GM23338 (cell line): ENCODE data around the gene COL4A1. TPM values are rescaled to one million over a fixed set of nuclear protein-coding genes. Genes with fewer than 3 reads are reported as not detected.

ENCODE experiments used
- ATAC-seq: fragments of 200-7000 bp; cut with Tn5 transposase; 3 replicates; pipeline ENCODE4 v1.9.1; 2020
- DNase-seq: peaks from one replicate; pipeline ENCODE4 v3.0.0-alpha.2; 2015; ENCODE audit warnings: low spot score
- H2AFZ ChIP-seq: fragments of 200-600 bp; sonication (generic); 2 replicates; pipeline ENCODE4 v1.8.0; 2016; ENCODE audit warnings: antibody characterized with exemption, mild to moderate bottlenecking, moderate library complexity
- H3F3A ChIP-seq: fragments of 200-600 bp; sonication (generic); replicated peaks from 2 replicates; pipeline ENCODE4 v1.8.0; 2017; ENCODE audit warnings: antibody characterized with exemption, mixed run types, low read depth
- H3K27ac ChIP-seq: fragments of 200-600 bp; sonication (generic); 2 replicates; pipeline ENCODE4 v1.6.1; 2016; ENCODE audit warnings: low read depth
- H3K27me3 ChIP-seq: fragments of 200-600 bp; sonication (generic); 2 replicates; pipeline ENCODE4 v1.8.0; 2016; ENCODE audit warnings: mild to moderate bottlenecking, mixed run types, moderate library complexity; ENCODE audit not compliant: insufficient read depth
- H3K36me3 ChIP-seq: fragments of 200-600 bp; sonication (generic); 2 replicates; pipeline ENCODE4 v1.8.0; 2016; ENCODE audit warnings: mild to moderate bottlenecking; ENCODE audit not compliant: insufficient read depth
- H3K4me1 ChIP-seq: fragments of 200-600 bp; sonication (generic); 2 replicates; pipeline ENCODE4 v1.8.0; 2016; ENCODE audit warnings: mild to moderate bottlenecking, moderate library complexity; ENCODE audit not compliant: insufficient read depth
- H3K4me2 ChIP-seq: fragments of 200-600 bp; sonication (generic); 2 replicates; pipeline ENCODE4 v1.7.1; 2017; ENCODE audit warnings: mixed run types
- H3K4me3 ChIP-seq: fragments of 200-600 bp; sonication (generic); 2 replicates; pipeline ENCODE4 v1.6.1; 2016; ENCODE audit warnings: mixed run types
- H3K79me2 ChIP-seq: fragments of 200-600 bp; sonication (generic); replicated peaks from 2 replicates; pipeline ENCODE4 v1.8.0; 2017; ENCODE audit warnings: mild to moderate bottlenecking; ENCODE audit not compliant: insufficient read depth
- H3K9me2 ChIP-seq: fragments of 200-600 bp; sonication (generic); 2 replicates; pipeline ENCODE4 v1.8.0; 2017; ENCODE audit not compliant: insufficient read depth
- H4K20me1 ChIP-seq: fragments of 200-600 bp; sonication (generic); replicated peaks from 2 replicates; pipeline ENCODE4 v1.8.0; 2017; ENCODE audit warnings: mild to moderate bottlenecking; ENCODE audit not compliant: insufficient read depth
- H3K27ac Mint-ChIP-seq: 2 replicates; pipeline ENCODE4 v1.8.0; 2020; ENCODE audit warnings: inconsistent platforms, mild to moderate bottlenecking, moderate library complexity, mixed read lengths
- H3K27me3 Mint-ChIP-seq: 3 replicates; pipeline ENCODE4 v1.8.0; 2022; ENCODE audit warnings: low read depth, mild to moderate bottlenecking, moderate library complexity, mixed read lengths, inconsistent platforms; ENCODE audit not compliant: insufficient read depth, poor library complexity
- H3K36me3 Mint-ChIP-seq: 3 replicates; pipeline ENCODE4 v1.8.0; 2021; ENCODE audit warnings: low read depth, mild to moderate bottlenecking, inconsistent platforms, moderate library complexity, mixed read lengths
- H3K4me1 Mint-ChIP-seq: 3 replicates; pipeline ENCODE4 v1.8.0; 2020; ENCODE audit warnings: mild to moderate bottlenecking, inconsistent platforms, mixed read lengths
- H3K4me3 Mint-ChIP-seq: 3 replicates; pipeline ENCODE4 v1.8.0; 2021; ENCODE audit warnings: moderate library complexity, mild to moderate bottlenecking, inconsistent platforms, mixed read lengths
- H3K9me3 Mint-ChIP-seq: 3 replicates; pipeline ENCODE4 v1.8.0; 2020; ENCODE audit warnings: moderate library complexity, mild to moderate bottlenecking, inconsistent platforms, mixed read lengths
- CREB1 ChIP-seq: fragments of 250-450 bp; sonication (Bioruptor Pico); IDR thresholded peaks from 2 replicates; pipeline ENCODE4 v1.5.0; 2020; ENCODE audit warnings: low read depth, mild to moderate bottlenecking, moderate library complexity
- ETS1 ChIP-seq: IDR thresholded peaks from 2 replicates; pipeline ENCODE4 v1.6.1; 2016; ENCODE audit warnings: antibody characterized with exemption
- EZH2 ChIP-seq: fragments of 200-600 bp; sonication (generic); IDR thresholded peaks from one replicate; pipeline ENCODE4 v1.8.0; 2017; ENCODE audit warnings: antibody characterized with exemption, mild to moderate bottlenecking, low read depth; ENCODE audit not compliant: unreplicated experiment
- EZH2phosphoT487 ChIP-seq: fragments of 200-600 bp; sonication (generic); IDR thresholded peaks from one replicate; pipeline ENCODE4 v1.8.1; 2018; ENCODE audit warnings: antibody characterized with exemption; ENCODE audit not compliant: unreplicated experiment
- JUNB ChIP-seq: IDR thresholded peaks from one replicate; pipeline ENCODE4 v1.6.1; 2016; ENCODE audit warnings: antibody characterized with exemption; ENCODE audit not compliant: unreplicated experiment
- NANOG ChIP-seq: IDR thresholded peaks from 2 replicates; pipeline ENCODE4 v1.6.1; 2016; ENCODE audit warnings: antibody characterized with exemption, borderline replicate concordance
- STAT1 ChIP-seq: IDR thresholded peaks from one replicate; pipeline ENCODE4 v1.6.1; 2016; ENCODE audit warnings: antibody characterized with exemption; ENCODE audit not compliant: unreplicated experiment
- ZNF462 ChIP-seq: fragments of 250-450 bp; sonication (Bioruptor Pico); IDR thresholded peaks from 2 replicates; pipeline ENCODE4 v1.5.0; 2020; ENCODE audit warnings: mild to moderate bottlenecking, moderate library complexity
- polyA plus RNA-seq: library from polyadenylated mRNA; unstranded; fragments of >200 nt; fragmentation: Nextera tagmentation; extraction: Ambion mirVana; gene quantifications from 2 replicates; pipeline ENCODE4 v1.2.1, GENCODE V29; 2016
- total RNA-seq: library from RNA; depleted of rRNA; stranded (reverse); fragments of >200 nt; shearing (Covaris generic); gene quantifications from 2 replicates; pipeline ENCODE4 v1.2.3, GENCODE V29; 2014
- TF ChIP-seq, protein P1 (sequence below), 2 experiments: fragments of 200-600 bp in 1 of 2; sonication (generic) in 1 of 2; conservative IDR thresholded peaks; 2 replicates each; pipeline versions ENCODE4 v1.5.1 to v1.6.1; 2016 to 2017; ENCODE audit warnings: antibody characterized with exemption in 2 of 2, low read depth in 2 of 2, mild to moderate bottlenecking in 2 of 2, moderate library complexity in 1 of 2
- TF ChIP-seq, protein P2 (sequence below): IDR thresholded peaks from one replicate; pipeline ENCODE4 v1.6.1; 2018; ENCODE audit warnings: antibody characterized with exemption; ENCODE audit not compliant: unreplicated experiment

COL4A1 gene
- total and polyA plus RNA-seq, 2 experiments from 2014 or later = 39.1 to 110 TPM

DNA sequence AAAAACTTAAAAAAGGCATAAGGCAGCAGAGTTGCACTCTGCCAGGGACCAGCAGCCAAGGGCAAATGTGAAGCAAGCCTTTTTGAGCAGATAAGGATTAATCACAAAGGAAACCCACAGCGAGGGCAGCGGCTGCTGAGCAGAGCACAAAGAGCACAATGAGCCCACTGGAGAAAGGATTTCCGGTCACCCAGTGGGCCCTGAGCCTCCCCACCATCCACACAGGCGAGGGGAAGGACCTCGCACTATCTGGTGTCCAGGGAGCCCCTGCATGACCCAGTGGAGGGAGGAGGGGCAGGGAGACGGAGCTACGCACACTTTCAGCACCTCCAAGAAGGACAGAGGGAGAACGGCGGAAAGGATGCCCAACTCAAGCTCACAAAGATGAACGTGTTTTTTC, 40.0 kb downstream of the COL4A1 start:
- Histone ChIP-seq H3K27me3 (no peaks in the 10 kb centered on the region), H3K9me2 (no peaks in the 10 kb centered on the region), H3F3A (no peaks in the 10 kb centered on the region), H4K20me1 (no peaks in the 10 kb centered on the region; the same call in 1 of the 2 replicates), H3K4me3 (no peak overlapping the region), H3K4me1 (peaks cover 42% of the 10 kb centered on the region), H3K79me2 (peaks cover 47% of the 10 kb centered on the region), H2AFZ (no peak overlapping the region), H3K4me2 (peak overlapping the region; percentile 64), H3K36me3 (no peaks in the 10 kb centered on the region), H3K27ac (peak overlapping the region; percentile 59; the same call in 1 of the 2 replicates)
- H3K4me1 Mint-ChIP-seq = peaks cover 72% of the 10 kb centered on the region
- peaks cover 2% of the 10 kb centered on the region for H3K27me3 Mint-ChIP-seq
- no peak for TF ChIP-seq ETS1
- TF ChIP-seq EZH2phosphoT487 = no peak
- TF ChIP-seq EZH2 = no peak
- TF ChIP-seq, protein P1, sequence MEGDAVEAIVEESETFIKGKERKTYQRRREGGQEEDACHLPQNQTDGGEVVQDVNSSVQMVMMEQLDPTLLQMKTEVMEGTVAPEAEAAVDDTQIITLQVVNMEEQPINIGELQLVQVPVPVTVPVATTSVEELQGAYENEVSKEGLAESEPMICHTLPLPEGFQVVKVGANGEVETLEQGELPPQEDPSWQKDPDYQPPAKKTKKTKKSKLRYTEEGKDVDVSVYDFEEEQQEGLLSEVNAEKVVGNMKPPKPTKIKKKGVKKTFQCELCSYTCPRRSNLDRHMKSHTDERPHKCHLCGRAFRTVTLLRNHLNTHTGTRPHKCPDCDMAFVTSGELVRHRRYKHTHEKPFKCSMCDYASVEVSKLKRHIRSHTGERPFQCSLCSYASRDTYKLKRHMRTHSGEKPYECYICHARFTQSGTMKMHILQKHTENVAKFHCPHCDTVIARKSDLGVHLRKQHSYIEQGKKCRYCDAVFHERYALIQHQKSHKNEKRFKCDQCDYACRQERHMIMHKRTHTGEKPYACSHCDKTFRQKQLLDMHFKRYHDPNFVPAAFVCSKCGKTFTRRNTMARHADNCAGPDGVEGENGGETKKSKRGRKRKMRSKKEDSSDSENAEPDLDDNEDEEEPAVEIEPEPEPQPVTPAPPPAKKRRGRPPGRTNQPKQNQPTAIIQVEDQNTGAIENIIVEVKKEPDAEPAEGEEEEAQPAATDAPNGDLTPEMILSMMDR (conservative IDR thresholded peaks at IDR 0.05; ENCODE audit: low read depth in 2 of 2) = no peak
- TF ChIP-seq CREB1 (CRISPR knock-in tag) = 0 out of 2 replicates have a peak, but pooled peaks have one; percentile 32
- no peak for TF ChIP-seq JUNB
- TF ChIP-seq STAT1 = no peak
- no peak for TF ChIP-seq ZNF462 (CRISPR knock-in tag)
- TF ChIP-seq, protein P2, sequence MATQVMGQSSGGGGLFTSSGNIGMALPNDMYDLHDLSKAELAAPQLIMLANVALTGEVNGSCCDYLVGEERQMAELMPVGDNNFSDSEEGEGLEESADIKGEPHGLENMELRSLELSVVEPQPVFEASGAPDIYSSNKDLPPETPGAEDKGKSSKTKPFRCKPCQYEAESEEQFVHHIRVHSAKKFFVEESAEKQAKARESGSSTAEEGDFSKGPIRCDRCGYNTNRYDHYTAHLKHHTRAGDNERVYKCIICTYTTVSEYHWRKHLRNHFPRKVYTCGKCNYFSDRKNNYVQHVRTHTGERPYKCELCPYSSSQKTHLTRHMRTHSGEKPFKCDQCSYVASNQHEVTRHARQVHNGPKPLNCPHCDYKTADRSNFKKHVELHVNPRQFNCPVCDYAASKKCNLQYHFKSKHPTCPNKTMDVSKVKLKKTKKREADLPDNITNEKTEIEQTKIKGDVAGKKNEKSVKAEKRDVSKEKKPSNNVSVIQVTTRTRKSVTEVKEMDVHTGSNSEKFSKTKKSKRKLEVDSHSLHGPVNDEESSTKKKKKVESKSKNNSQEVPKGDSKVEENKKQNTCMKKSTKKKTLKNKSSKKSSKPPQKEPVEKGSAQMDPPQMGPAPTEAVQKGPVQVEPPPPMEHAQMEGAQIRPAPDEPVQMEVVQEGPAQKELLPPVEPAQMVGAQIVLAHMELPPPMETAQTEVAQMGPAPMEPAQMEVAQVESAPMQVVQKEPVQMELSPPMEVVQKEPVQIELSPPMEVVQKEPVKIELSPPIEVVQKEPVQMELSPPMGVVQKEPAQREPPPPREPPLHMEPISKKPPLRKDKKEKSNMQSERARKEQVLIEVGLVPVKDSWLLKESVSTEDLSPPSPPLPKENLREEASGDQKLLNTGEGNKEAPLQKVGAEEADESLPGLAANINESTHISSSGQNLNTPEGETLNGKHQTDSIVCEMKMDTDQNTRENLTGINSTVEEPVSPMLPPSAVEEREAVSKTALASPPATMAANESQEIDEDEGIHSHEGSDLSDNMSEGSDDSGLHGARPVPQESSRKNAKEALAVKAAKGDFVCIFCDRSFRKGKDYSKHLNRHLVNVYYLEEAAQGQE = peak; percentile 73
- TF ChIP-seq NANOG = no peak
- H3K4me3 Mint-ChIP-seq = no peak overlapping the region; the same call in 2 of the 3 replicates
- no peaks in the 10 kb centered on the region for H3K36me3 Mint-ChIP-seq
- DNase-seq = peak; percentile 60
- peak; percentile 86 for ATAC-seq
- H3K27ac Mint-ChIP-seq = peak overlapping the region; percentile 38; the same call in 1 of the 2 replicates
- no peaks in the 10 kb centered on the region for H3K9me3 Mint-ChIP-seq
